Measurements from ENCODE around the gene POLR3E.

DNA sequence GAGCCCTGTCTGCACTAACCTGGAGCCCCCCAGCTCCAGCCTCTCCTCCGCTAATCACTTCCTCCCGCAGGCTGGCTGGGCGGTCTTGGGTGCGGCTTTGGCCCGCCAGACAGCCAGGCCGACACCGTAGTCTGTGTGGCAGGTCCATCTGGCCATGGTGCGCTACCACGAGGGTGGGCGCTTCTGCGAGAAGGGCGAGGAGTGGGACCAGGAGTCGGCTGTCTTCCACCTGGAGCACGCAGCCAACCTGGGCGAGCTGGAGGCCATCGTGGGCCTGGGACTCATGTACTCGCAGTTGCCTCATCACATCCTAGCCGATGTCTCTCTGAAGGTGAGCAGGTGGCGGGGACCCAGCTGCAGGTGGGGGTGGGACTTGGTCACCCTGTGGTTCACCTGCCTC, 30.7 kb upstream of the POLR3E start:
- TF ChIP-seq EZH2 (IDR thresholded peaks at IDR 0.05; ENCODE audit: insufficient read depth, poor library complexity, severe bottlenecking) (no peak), EZH2phosphoT487 (IDR thresholded peaks at IDR 0.05; ENCODE audit: insufficient read depth, low read depth) (no peak)
